K562 (cell line): ENCODE measurements around the gene NCOA1. TPM values are rescaled to one million over a fixed set of nuclear protein-coding genes. Genes with fewer than 3 reads are reported as not detected.

Source experiments
- ATAC-seq: fragments of 200-7000 bp; cut with Tn5 transposase; 3 replicates; pipeline ENCODE4 v1.9.1; 2020; ENCODE audit warnings: moderate library complexity
- BruUV-seq: library from RNA; stranded (reverse); fragments of 400-500 nt; replicated peaks from 2 replicates; lab custom pipeline; 2021; lab: Mats Ljungman, UMichigan
- CTCF ChIA-PET: fragments of 300-600 bp; formaldehyde crosslinking; extraction: SDS; loops from one replicate; lab custom pipeline; 2021; ENCODE audit warnings: low intra/inter-chr PET ratio; lab: Yijun Ruan, JAX
- POLR2A ChIA-PET: fragments of 300-600, 350-650 bp; sonication (Branson Sonifier 250); formaldehyde crosslinking; extraction: SDS; loops from one replicate; lab custom pipeline; 2021; ENCODE audit warnings: antibody characterized with exemption, inconsistent platforms; lab: Yijun Ruan, JAX
- DNase-seq, 4 experiments: peaks; one replicate each; pipeline versions ENCODE4 v3.0.0 to v3.0.0-alpha.2; 2011 to 2018; ENCODE audit warnings: low spot score in 3 of 4, mixed read lengths in 3 of 4; ENCODE audit errors: extremely low read depth in 1 of 4
- FAIRE-seq: peaks from 2 replicates; lab custom pipeline; 2011; peaks lifted over from hg19 to GRCh38; lab: Jason Lieb, UNC
- H2AFZ ChIP-seq: 2 replicates; pipeline ENCODE4 v1.6.0; 2011; ENCODE audit warnings: low read depth, low read length, control low read depth, inconsistent platforms
- H3K27ac ChIP-seq: fragments of 200-600 bp; 3 replicates; pipeline ENCODE4 v1.8.0; 2011; ENCODE audit warnings: low read depth, mild to moderate bottlenecking, control low read depth, inconsistent platforms, low read length, moderate library complexity, mixed read lengths; ENCODE audit errors: extremely low read depth
- H3K27me3 ChIP-seq, 2 experiments: fragments of 300-600 bp in 1 of 2; 2 replicates in 1 of 2; 3 replicates in 1 of 2; pipeline versions ENCODE4 v1.6.0 to v1.8.0; 2011; ENCODE audit warnings: inconsistent platforms in 2 of 2, low read length in 2 of 2, mild to moderate bottlenecking in 1 of 2, mixed read lengths in 1 of 2, moderate library complexity in 1 of 2; ENCODE audit not compliant: control insufficient read depth in 2 of 2, insufficient read depth in 2 of 2
- H3K36me3 ChIP-seq: fragments of 300-600 bp; 3 replicates; pipeline ENCODE4 v1.8.0; 2011; ENCODE audit warnings: mild to moderate bottlenecking, low read length, inconsistent platforms; ENCODE audit not compliant: control insufficient read depth, insufficient read depth
- H3K4me1 ChIP-seq, 2 experiments: fragments of 200-600 bp in 1 of 2; replicated peaks in 1 of 2; 2 replicates in 1 of 2; 3 replicates in 1 of 2; pipeline versions ENCODE4 v1.5.1 to v1.8.0; 2011; ENCODE audit warnings: inconsistent platforms in 2 of 2, low read length in 2 of 2, mild to moderate bottlenecking in 1 of 2, mixed read lengths in 1 of 2, moderate library complexity in 1 of 2; ENCODE audit not compliant: control insufficient read depth in 2 of 2, insufficient read depth in 2 of 2
- H3K4me2 ChIP-seq: 2 replicates; pipeline ENCODE4 v1.6.1; 2011; ENCODE audit warnings: low read length, control low read depth, inconsistent platforms, mixed read lengths; ENCODE audit not compliant: insufficient read depth
- H3K4me3 ChIP-seq: fragments of 200-600 bp; sonication (generic), shearing (Covaris generic); 2 replicates; pipeline ENCODE4 v1.5.1; 2016; ENCODE audit warnings: control low read depth, inconsistent platforms
- H3K79me2 ChIP-seq: fragments of 200-600 bp; 3 replicates; pipeline ENCODE4 v1.8.0; 2011; ENCODE audit warnings: low read length, inconsistent platforms; ENCODE audit not compliant: control insufficient read depth, insufficient read depth
- H3K9ac ChIP-seq, 2 experiments: 2 replicates each; pipeline versions ENCODE4 v1.6.0 to v1.6.1; 2011; ENCODE audit warnings: low read depth in 2 of 2, low read length in 2 of 2, control low read depth in 1 of 2, inconsistent platforms in 1 of 2, mild to moderate bottlenecking in 1 of 2, mixed read lengths in 1 of 2; ENCODE audit not compliant: insufficient read depth in 1 of 2
- H3K9me1 ChIP-seq: one replicate; pipeline ENCODE4 v1.6.0; 2011; ENCODE audit warnings: inconsistent platforms, mild to moderate bottlenecking, low read length, moderate library complexity; ENCODE audit not compliant: control insufficient read depth, insufficient read depth
- H3K9me3 ChIP-seq: replicated peaks from 2 replicates; pipeline ENCODE4 v1.5.1; 2011; ENCODE audit warnings: low read depth, low read length, inconsistent platforms; ENCODE audit not compliant: control insufficient read depth, insufficient read depth
- H4K20me1 ChIP-seq: replicated peaks from 2 replicates; pipeline ENCODE4 v1.6.1; 2011; ENCODE audit warnings: low read length, inconsistent platforms, mixed read lengths; ENCODE audit not compliant: control insufficient read depth, insufficient read depth
- NFE2L1 ChIP-seq: fragments of 450-650 bp; IDR thresholded peaks from 2 replicates; pipeline ENCODE4 v1.6.1; 2016; ENCODE audit warnings: missing genetic modification characterization, low read depth, mild to moderate bottlenecking, missing compliant biosample characterization, moderate library complexity, borderline replicate concordance
- TCF7L2 ChIP-seq: fragments of 150-350 bp; IDR thresholded peaks from 2 replicates; pipeline ENCODE4 v1.6.1; 2016; ENCODE audit warnings: low read depth, mild to moderate bottlenecking, low read length, moderate library complexity
- ZBTB17 ChIP-seq: fragments of 450-650 bp; formaldehyde crosslinking; IDR thresholded peaks from 2 replicates; pipeline ENCODE4 v1.4.0; 2020; ENCODE audit warnings: mild to moderate bottlenecking
- ZBTB40 ChIP-seq, 2 experiments: fragments of 450-650 bp in 1 of 2; sonication (generic) in 1 of 2; formaldehyde crosslinking in 1 of 2; IDR thresholded peaks; 2 replicates each; pipeline versions ENCODE4 v1.7.1 to v1.9.0; 2016 to 2022; ENCODE audit warnings: inconsistent platforms in 1 of 2, mild to moderate bottlenecking in 1 of 2, missing genetic modification reagents in 1 of 2
- ZNF282 ChIP-seq: sonication (generic); formaldehyde crosslinking; IDR thresholded peaks from 2 replicates; pipeline ENCODE4 v1.8.1; 2023; ENCODE audit warnings: missing genetic modification reagents
- WGBS: fragments of 100-300 bp; shearing (Covaris generic); methylation state at CpG from one replicate; pipeline ENCODE4 v1.1.6; 2016; ENCODE audit warnings: low coverage, mixed read lengths; ENCODE audit not compliant: insufficient coverage; ENCODE audit errors: missing lambda C conversion rate; 5-methylcytosine and 5-hydroxymethylcytosine counted together
- in situ Hi-C: fragments of 300-500 bp; cut with MboI; formaldehyde crosslinking; loops from 4 replicates; pipeline ENCODE4 v1.15.0; 2018; ENCODE audit warnings: inconsistent platforms, mixed read lengths
- intact Hi-C: fragments of 100-400 bp; cut with micrococcal nuclease; formaldehyde crosslinking; loops from 2 replicates; pipeline ENCODE4 v1.14.2; 2022
- polyA plus RNA-seq, 8 experiments: library from polyadenylated mRNA; depleted of rRNA in 4 of 8; stranded (reverse) in 5 of 8; unstranded in 3 of 8; fragments of >200 nt; fragmentation: Nextera tagmentation in 2 of 8; fragmentation: Illumina TruSeq in 1 of 8; extraction: Ambion mirVana in 2 of 8; extraction: Trizol in 1 of 8; gene quantifications; 2 replicates each; pipeline versions ENCODE4 v1.2.1 to v1.2.3, GENCODE V29; 2011 to 2014; ENCODE audit warnings: inconsistent platforms in 1 of 8, missing spikeins in 1 of 8
- total RNA-seq, 7 experiments: library from RNA; depleted of rRNA in 6 of 7; stranded (reverse); fragments of >200 nt in 6 of 7; fragmentation: Illumina TruSeq in 2 of 7; extraction: Trizol in 2 of 7; gene quantifications; 2 replicates each; pipeline versions ENCODE4 v1.2.1 to v1.2.3, GENCODE V29; 2011 to 2021; ENCODE audit warnings: low replicate concordance in 1 of 7

Gene NCOA1
- total and polyA plus RNA-seq, 9 of the 15 experiments (the other 6 are each of a cell fraction or from before 2014, with no cell fraction given) = 4.9 to 25.7 (median 17.0) TPM

DNA sequence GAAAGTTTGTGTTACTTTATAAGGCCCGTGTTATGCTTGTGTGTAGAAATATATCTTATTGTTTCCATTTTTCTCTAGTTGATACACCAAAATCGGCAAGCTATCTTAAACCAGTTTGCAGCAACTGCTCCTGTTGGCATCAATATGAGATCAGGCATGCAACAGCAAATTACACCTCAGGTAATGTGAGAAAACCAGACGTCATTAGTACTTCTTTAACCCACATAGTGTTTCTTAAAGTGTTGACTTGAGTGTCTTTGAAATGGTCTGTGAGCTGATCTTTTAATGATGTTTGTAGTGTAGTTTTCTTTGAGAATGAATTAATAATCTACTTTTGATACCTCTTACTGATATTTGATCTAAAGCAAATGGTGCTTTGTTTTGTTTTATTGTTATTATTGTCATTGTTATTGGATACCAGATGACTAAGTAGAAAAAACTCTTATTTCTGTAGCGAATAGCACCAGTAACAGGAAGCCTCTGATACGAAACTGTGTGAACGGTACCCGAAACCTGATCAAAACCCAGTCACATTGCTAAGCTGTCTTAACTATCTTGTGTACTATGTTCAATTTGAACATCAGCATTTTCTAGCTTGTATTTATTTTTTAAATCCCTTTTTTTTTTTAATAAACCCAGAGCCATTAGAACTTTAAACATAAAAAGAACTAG is 248.4 kb downstream of the NCOA1 start:
- no peak overlapping the region for H3K4me2 ChIP-seq
- in situ Hi-C loops = no loop called here
- H3K4me1 ChIP-seq = no peaks in the 10 kb centered on the region
- no peaks in the 10 kb centered on the region for H3K79me2 ChIP-seq
- H3K27ac ChIP-seq = no peak overlapping the region
- H3K36me3 ChIP-seq = peaks cover 18% of the 10 kb centered on the region
- TF ChIP-seq TCF7L2 (no peak), ZNF282 (CRISPR knock-in tag) (no peak), ZBTB40 (IDR thresholded peaks at IDR 0.05) (no peak), ZBTB40 (CRISPR knock-in tag; IDR thresholded peaks at IDR 0.05) (no peak), NFE2L1 (tag) (no peak), ZBTB17 (CRISPR knock-in tag) (no peak)
- no peaks in the 10 kb centered on the region for H3K9me1 ChIP-seq
- ChIA-PET CTCF (no interaction called here), POLR2A (interaction anchor here (0.6 to 1.3 kb wide), 2 partner anchors 11 to 53 kb away, joined by 3 read pairs; no protein-coding TSS in a partner anchor)
- H4K20me1 ChIP-seq = no peaks in the 10 kb centered on the region
- H3K9ac ChIP-seq = no peak overlapping the region
- no TSS peak for BruUV-seq
- no peak overlapping the region for H2AFZ ChIP-seq
- FAIRE-seq = no peak
- ATAC-seq = no peak
- intact Hi-C loops = no loop called here
- no peak for DNase-seq
- no peaks in the 10 kb centered on the region for H3K9me3 ChIP-seq
- no peaks in the 10 kb centered on the region for H3K27me3 ChIP-seq
- H3K4me3 ChIP-seq = no peak overlapping the region
- 78% methylated on average over 7 of the region's 7 CpGs for WGBS
